GM19023 (cell line): Measurements from ENCODE around the gene FBN3.
"Not testable (repeated sequence)": the region's sequence is repeated elsewhere in the genome, so short reads cannot be mapped to it uniquely, and the experiment has no call there.

Experiments
- ATAC-seq: cut with Tn5 transposase; IDR thresholded peaks from one replicate; pipeline ENCODE4 v1.9.1; 2021; ENCODE audit warnings: mild to moderate bottlenecking, moderate library complexity; ENCODE audit not compliant: unreplicated experiment

Gene FBN3

DNA sequence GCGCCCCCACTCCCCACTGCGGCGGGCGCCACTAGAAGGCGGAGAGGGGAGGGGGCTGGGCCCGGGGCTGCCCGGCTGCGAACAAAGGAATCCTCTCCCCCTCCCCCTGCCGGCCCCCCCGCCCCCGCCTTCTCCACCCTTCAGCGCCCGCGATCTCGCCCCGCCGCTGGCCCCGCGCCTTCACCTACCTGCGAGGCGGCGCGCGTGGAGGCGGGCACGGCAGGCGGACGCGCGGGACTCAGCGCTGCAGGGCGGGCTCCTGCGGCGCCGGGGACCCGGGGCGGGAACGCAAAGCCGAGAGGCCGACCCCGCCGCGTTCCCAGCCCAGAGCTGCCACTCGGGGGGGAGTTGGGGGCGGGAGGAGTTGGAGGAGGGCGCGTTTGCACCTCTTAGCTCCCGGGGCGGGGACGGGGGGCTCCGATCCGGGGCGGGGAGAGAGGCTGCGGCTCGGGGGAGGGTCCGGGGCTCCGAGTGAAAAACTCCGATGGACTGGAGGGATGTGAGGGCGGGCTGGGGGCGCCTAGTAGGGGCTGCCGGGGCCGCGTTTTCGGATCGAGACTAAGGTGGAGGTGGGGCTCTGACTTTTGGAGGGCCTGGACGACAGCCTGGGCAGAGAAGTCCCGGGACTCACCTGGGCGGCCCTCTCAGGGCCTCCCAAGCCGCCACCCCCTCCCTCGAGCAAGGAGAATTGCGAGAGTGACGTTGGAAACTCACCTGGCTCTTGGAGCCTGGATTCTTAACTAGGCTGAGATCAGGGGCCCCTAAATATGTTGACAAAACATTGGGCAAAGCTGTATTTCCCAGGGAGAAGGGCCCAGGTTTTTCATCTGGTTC, at the start of gene FBN3:
FBN3 (minus strand) TSS at position 332 of the 834 bp plus-strand sequence. CDS start 2,112 bp downstream, outside the sequence.
- no peak for ATAC-seq

DNA sequence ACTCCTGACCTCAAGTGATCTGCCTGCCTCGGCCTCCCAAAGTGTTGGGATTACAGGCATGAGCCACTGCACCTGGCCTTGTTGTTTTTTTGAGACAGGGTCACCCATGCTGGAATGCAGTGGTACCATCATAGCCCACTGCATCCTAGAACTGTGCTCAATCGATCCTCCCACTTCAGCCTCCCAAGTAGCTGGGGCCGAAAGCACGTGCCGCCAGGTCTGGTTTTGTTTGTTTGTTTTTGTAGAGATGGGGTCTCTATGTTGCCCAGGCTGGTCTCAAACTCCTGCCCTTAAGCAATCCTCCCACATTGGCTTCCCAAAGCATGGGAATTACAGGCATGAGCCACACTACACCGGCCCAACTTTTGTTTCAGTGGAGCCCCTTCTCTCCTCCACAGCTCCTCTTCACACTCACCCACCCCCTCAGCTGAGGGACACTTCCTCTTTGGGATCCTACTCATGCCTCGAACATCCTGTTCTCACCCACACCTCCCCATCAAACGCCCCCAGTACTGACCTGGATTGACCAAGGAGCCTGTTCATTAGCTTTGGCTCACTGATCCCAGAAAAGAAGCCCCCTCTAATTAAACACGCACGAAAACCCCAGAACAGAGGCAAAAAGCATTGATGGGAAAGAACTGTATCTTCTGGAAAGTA, 47.0 kb upstream of the FBN3 start:
- ATAC-seq, result no peak

DNA sequence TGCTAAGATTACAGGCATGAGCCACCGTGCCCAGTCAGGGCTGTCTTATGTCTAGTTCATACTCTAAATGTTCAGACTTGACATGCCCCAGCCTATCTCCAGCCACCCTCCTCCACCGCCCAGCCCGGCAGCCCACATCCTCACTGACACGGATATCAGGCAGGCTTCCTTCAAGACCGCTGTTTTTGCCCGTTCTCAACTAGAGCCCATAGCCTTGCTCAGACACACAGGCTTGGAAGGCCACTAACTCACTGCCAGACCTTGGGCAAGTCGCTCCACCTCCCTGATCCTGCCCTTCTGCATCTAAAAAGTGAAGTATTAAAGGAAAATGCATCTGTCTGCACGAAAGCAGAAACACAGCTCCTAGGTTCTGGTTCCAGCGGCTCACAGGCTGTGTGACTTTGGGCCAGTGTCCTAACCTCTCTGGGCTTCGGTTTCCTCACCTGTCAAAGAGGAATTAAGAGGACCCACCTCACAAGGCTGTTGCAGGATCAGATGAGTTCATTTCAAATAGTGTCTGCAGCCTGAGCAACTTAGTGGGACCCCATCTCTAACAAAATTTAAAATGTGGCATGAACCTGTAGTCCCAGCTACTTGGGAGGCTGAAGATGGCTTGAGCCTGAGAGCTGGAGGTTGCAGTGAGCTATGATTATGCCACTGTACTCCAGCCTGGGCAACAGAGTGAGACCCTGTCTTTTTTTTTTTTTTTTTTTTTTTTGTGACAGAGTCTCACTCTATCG, 45.3 kb upstream of the FBN3 start:
- ATAC-seq, result no peak

DNA sequence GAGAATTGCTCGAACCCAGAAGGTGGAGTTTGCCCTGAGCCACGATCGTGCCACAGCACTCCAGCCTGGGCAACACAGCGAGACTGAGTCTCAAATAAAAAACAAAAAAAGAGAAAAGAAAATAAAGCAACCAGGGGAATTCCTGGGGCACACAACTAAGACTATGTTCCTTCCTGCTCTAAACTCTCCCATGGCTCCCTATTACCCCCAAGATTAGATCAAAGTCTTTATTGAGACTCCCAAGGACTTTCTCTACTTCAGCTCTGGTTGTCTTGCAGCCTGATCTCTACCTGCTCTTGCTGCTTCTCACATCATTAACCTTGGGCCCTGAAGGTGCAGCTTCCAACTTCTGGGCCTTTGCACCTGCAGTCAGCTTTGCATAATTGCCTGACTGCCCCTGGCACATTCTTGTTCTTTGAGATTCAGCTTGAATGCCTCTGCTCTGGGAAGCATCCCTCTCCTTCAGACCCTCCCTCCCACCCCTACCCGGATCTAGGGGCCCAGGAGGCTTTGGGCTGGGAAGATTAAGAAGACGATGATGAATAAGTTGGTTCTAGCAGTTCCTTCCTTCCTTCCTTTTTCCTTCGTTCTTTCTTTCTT, 42.9 kb upstream of the FBN3 start:
- no peak for ATAC-seq

DNA sequence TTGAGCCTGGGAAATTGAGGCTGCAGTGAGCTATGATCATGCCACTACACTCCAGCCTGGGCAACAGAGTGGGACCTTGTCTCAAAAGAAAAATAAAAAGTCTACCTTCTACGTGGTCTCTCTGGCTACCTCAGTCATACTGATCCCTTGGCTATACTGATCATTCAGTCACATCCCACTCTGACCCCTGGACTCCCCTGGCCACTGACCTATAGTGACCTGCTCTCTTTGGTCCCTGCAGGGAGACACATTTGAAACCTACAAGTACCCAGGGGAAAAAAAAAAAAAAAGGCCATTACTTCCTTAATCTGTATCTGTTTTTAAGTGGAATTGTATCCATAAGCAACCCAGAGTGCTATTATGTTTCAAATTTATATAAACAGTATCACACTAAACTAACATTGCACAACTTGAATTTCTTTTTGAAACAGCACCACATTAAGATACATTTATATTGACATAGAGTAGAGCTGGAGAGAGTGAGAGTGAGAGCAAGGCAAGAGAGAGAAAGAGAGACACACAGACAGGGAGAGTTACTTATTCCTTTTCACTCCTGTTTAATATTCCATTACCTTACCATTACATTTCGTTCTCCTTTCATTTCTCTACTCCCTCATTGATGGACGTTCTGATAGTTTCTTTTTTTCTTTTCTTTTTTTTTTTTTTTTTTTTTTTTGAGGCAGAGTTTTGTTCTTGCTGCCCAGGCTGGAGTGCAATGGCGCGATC, 36.1 kb upstream of the FBN3 start:
- ATAC-seq, result no peak

DNA sequence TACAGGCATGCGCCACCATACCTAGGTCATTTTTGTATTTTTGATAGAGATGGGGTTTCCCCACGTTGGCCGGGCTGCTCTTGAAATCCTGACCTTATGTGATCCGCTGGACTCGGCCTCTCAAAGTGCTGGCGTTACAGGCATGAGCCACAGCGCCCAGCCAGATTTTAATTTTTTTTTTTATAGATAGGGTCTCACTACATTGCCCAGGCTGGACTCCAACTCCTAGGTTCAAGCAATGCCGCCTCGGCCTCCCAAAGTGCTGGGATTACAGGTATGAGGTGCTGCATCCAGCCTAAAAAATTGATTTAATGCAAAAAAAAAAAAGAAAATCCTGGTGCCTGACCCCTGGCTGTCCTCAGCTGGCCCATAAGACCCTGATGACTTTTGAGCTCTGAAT, 34.9 kb upstream of the FBN3 start:
- ATAC-seq, result no peak

DNA sequence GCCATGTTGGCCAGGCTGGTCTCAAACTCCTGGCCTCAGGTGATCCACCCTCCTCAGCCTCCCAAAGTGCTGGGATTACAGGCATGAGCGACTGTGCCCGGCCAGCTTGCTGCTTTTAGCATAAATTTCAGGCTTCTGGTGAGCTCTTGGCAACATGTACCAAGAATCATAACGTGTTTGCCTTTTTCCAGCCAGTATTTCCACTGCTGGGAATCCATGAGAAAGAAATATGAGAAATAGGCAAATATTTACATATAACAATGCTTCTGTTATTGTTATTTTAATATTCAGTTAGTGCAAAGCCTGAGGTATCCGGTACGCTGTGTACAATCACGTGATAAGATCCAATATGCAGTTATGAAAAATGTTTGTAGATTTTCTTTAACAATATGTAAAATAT, 30.6 kb upstream of the FBN3 start:
- ATAC-seq, result no peak

DNA sequence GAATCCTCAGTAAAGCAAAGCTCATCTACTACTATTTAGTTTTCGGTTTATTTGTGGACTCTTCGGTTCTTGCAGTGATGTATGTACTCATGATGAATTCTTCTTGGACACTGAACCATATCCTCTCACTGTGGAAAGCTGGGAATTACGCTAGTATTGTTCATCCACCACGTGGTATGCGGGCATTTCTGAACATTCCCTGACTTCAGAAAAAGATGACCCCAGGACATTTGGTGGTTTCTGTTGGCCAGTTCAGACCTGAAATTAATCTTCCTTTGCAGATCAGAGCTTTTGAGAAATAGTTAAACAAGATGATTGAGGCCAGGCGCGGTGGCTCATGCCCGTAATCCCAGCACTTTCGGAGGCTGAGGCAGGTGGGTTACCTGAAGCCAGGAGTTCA, 25.3 kb upstream of the FBN3 start:
- no peak for ATAC-seq

DNA sequence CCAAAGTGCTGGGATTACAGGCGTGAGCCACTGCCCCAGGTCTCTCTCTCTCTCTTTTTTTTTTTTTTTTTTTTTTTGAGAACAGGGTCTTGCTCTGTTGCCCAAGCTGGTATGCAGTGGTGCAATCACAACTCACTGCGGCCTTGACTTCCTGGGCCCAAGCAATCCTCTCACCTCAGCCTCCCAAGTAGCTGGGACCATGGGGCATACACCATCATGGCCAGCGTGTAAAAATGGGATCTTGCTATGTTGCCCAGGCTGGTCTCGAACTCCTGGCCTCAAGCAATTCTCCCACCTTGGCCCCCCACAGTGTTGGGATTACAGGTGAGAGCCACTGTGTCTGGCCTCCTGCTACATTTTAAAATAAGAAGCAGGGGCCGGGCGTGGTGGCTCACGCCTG, 19.1 kb upstream of the FBN3 start:
- no peak for ATAC-seq

DNA sequence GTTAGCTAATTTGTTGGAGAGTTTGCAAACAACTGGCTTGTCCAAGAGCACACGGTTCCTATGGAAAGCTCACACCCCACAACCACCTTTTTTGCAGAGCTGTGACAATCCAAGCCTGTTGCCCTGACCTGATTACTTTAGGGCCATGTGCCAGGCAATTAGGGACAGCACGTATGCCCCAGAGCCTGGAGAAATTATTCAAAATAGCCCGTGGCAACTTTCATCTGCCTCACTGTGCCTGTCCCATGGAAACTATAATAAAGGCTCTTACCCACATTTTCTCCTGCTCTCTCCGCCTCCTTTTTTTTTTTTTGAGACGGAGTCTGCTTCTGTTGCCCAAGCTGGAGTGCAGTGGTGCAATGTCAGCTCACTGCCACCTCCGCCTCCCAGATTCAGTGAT, 18.6 kb upstream of the FBN3 start:
- ATAC-seq, result no peak

DNA sequence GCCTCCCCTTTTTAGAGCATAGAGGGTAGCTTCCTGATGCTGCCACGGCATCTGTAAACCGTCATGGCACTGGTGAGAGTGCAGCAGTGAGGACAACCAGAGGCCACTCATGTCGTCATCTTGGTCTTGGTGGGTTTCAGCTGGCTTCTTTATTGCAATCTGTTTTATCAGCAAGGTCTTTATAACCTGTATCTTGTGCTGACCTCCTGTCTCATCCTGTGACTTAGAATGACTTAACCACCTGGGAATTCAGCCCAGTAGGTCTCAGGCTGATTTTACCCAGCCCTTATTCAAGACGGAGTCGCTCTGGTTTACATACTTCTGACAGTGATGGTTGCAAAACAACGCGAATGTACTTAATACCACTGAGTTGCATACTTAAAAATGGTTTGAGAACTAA, 14.4 kb upstream of the FBN3 start:
- ATAC-seq, result no peak

DNA sequence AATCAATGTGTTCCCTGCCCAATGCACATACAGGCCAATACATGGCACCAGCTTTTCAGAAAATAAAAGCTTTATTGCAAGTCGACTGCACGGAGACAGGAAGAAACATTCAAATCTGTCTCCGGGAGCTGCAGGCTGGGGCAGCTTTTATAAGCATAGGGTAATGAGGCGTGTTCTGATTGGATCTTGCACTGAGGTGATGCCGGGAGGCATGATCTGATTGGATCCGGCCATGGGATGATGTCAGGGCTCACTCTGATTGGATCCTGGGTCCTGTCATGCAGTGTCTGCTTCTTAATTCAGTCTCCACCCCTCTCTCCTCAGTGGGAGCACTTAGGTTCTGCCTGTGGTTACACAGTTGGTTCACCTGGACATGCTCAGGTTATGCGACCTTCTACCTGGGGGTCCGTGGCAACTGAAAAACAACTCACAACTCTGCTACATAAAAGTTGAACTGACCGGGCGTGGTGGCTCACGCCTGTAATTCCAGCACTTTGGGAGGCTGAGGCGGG, 11.8 kb upstream of the FBN3 start:
- ATAC-seq, result no peak

DNA sequence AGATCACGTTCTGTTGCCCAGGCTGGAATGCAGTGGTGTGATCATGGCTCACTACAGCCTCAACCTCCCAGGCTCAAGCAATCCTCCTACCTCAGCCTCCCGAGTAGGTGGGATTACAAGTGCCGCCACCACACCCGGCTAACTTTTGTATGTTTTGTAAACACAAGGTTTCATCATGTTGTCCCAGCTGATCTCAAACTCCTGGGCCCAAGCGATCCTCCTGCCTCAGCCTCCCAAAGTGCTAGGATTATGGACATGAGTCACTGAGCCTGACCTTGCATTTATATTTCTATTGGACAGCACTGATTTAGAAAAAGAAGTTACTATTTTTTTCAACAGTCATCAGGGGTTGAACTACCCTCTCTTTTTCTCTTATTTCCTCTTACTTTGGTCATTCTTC, 9.9 kb upstream of the FBN3 start:
- not testable (repeated sequence) for ATAC-seq

DNA sequence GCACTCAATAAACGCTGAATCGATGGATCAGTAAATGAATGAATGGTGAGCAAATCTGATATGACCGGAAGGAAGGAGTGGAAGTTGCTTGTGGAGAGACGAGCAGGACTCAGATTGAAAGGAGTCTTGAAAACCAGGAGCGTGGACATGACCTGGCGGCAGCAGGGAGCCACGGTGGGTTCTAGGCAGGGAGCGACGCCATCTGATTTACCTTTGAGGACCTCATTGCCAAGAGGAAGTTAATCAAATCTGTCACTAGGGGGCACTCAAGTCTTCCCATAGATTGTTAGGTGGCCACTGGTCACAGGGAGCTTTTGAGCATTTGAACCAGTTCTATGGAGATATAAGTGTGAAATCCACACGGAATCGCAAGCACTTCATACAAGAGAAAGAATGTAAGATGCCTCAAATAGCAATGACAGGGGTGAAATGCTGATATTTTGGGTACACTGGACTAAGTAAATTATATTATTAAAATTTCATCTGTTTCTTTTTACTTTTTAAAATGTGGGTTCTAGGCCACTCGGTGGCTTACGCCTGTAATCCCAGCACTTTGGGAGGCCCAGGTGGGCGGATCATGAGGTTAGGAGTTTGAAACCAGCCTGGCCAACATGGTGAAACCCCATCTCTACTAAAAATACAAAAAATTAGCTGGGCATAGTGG, 9.2 kb upstream of the FBN3 start:
- no peak for ATAC-seq

DNA sequence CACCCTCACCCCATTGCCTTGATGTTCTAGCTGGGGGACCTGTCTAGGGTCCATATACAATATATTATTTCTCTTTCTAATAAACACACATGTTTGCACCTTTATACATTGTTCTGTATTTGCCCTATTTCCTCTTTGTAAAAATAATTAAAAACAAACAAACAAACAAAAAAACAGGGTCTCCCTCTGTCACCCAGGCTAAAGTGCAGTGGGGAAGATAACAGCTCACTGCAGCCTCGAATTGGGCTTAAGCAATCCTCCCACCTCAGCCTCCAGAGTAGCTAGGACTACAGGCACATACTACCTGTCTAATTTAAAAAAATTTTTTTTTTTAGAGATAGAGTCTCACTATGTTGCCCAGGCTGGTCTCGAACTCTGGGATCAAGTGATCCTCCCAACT, 5.9 kb upstream of the FBN3 start:
- no peak for ATAC-seq

DNA sequence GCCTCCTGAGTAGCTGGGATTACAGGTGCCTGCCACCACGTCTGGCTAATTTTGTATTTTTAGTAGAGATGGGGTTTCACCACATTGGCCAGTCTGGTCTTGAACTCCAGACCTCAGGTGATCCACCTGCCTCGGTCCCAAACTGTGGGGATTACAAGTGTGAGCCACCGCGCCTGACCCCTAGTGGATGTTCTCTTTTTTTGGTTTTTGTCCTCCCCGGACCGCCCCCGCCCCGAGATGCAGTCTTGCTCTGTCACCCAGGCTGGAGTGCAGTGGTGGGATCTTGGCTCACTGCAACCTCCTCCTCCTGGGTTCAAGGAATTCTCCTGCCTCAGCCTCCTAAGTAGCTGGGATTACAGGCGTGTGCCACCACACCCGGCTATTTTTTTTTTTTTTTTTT, 4.6 kb upstream of the FBN3 start:
- ATAC-seq, result not testable (repeated sequence)

DNA sequence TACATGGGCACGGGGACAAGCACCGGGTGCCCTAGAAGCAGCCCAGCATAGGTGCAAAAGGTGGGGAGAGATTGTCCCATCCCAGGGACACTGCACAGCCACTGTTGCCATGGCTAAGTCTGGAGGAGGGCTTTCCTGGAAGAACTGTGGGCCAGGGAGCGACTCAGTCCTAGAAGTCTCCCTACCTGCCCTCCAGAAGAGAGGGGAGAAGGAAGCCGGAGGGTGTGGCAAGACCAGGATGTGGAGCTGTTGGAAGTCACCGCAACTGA, 2.3 kb upstream of the FBN3 start:
- no peak for ATAC-seq

DNA sequence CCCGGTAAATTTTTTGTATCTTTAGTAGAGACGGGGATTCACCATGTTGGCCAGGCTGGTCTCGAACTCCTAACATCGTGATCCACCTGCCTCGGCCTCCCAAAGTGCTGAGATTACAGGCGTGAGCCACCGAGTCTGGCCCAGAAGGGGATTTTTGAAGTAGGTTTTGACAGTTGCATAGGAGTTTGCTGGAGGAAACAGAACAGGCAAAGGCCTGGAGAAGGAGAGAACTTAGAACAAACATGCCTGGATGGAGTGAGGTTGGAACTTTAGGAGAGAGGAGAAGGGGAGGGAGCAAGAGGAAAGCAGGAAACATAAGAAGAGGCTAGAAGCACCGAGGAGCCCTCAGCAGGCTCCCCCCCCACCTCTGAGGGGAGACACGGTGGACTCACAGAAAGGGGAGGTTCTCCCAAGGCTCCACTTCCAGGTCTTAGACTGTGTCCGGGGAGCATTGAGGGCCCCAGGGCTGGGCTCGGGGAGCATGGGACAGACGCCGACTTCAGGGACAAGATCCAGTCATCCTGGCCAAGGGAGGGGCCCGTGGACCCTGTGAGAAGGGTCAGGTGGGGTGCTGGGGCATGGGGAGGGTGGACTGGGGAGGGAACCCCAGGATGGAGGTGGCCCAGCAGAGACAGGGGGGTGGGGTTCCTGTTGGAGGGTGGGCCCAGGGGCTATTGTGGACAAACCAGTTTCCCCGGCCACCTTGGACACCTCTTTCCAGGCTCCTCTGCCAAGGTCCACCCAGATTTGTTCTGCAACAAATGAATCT, 1.8 kb upstream of the FBN3 start:
- ATAC-seq, result no peak

DNA sequence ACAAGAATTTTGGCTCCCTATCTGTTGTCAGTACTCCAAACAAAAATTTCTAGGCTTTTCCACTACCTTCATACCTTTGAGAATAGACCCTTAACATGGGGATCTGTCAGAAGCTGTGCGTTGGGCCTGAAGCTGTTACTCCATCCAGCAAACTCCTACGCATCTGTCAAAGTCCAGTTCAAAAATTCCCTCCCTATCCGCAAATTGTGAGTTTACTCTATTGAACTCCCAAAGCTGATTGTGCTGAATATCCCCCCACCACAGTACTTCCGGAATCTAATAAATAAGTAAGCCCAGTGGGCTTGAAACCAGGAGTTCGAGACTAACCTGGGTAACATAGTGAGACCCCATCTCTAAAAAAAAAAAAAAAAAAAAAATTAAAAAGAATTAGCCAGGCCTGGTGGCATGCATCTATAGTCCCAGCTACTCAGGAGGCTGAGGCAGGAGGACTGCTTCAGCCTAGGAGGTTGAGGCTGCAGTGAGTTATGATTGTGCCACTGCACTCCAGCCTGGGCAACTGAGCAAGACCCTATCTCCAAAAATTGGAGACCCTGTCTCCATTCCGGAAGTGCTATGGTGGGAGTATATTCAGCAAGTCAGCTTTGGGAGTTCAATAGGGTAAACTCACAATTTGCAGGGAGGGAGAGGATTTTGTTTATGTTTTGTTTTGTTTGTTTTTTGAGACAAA, 930 bp upstream of the FBN3 start:
- ATAC-seq, result no peak
